AG04450 (cell line): ENCODE data around the gene UVRAG. TPM values are rescaled to one million over a fixed set of nuclear protein-coding genes. Genes with fewer than 3 reads are reported as not detected.
"Not testable (repeated sequence)": the region's sequence is repeated elsewhere in the genome, so short reads cannot be mapped to it uniquely, and the experiment has no call there.

Source experiments
- CTCF ChIA-PET: fragments of 300-600, 350-600 bp; formaldehyde crosslinking; extraction: SDS; loops from one replicate; lab custom pipeline; 2022; ENCODE audit warnings: antibody characterized with exemption, inconsistent platforms; lab: Charles Lee
- POLR2A ChIA-PET: fragments of 350-600 bp; formaldehyde crosslinking; extraction: SDS; loops from one replicate; lab custom pipeline; 2021; ENCODE audit warnings: antibody characterized with exemption, inconsistent platforms; lab: Yijun Ruan, JAX
- DNase-seq: peaks from one replicate; pipeline ENCODE4 v3.0.0-alpha.2; 2011; ENCODE audit warnings: low read depth, low spot score
- H3K27ac ChIP-seq: one replicate; pipeline ENCODE4 v1.5.1; 2012; ENCODE audit warnings: low read depth, low read length, control low read depth
- H3K27me3 ChIP-seq: one replicate; pipeline ENCODE4 v1.6.0; 2012; ENCODE audit warnings: low read length; ENCODE audit not compliant: control insufficient read depth, insufficient read depth
- H3K4me3 ChIP-seq: 2 replicates; pipeline ENCODE4 v1.5.1; 2011; ENCODE audit warnings: mild to moderate bottlenecking, low read depth, low read length, control low read depth
- H3K9me3 ChIP-seq: 2 replicates; pipeline ENCODE4 v1.5.1; 2012; ENCODE audit warnings: low read length; ENCODE audit not compliant: control insufficient read depth, insufficient read depth
- CTCF ChIP-seq: IDR thresholded peaks from 2 replicates; pipeline ENCODE4 v1.5.1; 2011; ENCODE audit warnings: low read depth, low read length, control low read depth, inconsistent platforms
- polyA plus RNA-seq: library from polyadenylated mRNA; depleted of rRNA; stranded (reverse); fragments of >200 nt; gene quantifications from 2 replicates; pipeline ENCODE4 v1.2.3, GENCODE V29; 2011

Gene UVRAG
- polyA plus RNA-seq, 1 experiment, result 11.6 TPM

GRCh38 chr11:75878933-75879332, 63.9 kb downstream of the UVRAG start:
- POLR2A ChIA-PET, result no interaction called here
- DNase-seq, result no peak
- Histone ChIP-seq H3K27me3 (no peaks in the 10 kb centered on the region), H3K27ac (no peak overlapping the region), H3K4me3 (no peak overlapping the region), H3K9me3 (no peaks in the 10 kb centered on the region; the same call in 1 of the 2 replicates)
- CTCF ChIA-PET, result interaction anchor here (0.6 kb wide), 1 partner anchor 12 kb away, joined by 3 read pairs; no protein-coding TSS in a partner anchor
- no peak for TF ChIP-seq CTCF

GRCh38 chr11:75879737-75880136, 64.7 kb downstream of the UVRAG start:
- Histone ChIP-seq H3K27ac (no peak overlapping the region), H3K4me3 (no peak overlapping the region), H3K27me3 (no peaks in the 10 kb centered on the region), H3K9me3 (no peaks in the 10 kb centered on the region; the same call in 1 of the 2 replicates)
- ChIA-PET CTCF (interaction anchor here (2.0 kb wide), 2 partner anchors 12 to 272 kb away, joined by 7 to 13 read pairs; no protein-coding TSS in a partner anchor), POLR2A (no interaction called here)
- DNase-seq, result no peak
- no peak for TF ChIP-seq CTCF

- not testable (repeated sequence) for H3K27ac ChIP-seq, H3K27me3 ChIP-seq, H3K4me3 ChIP-seq, H3K9me3 ChIP-seq, DNase-seq
- ChIA-PET CTCF (interaction anchor here (0.6 to 2.0 kb wide), 9 partner anchors 9 to 328 kb away, joined by 3 to 13 read pairs (median 4); no protein-coding TSS in a partner anchor), POLR2A (interaction anchor here (0.5 kb wide), 1 partner anchor 14 kb away, joined by 4 read pairs; no protein-coding TSS in a partner anchor)
These were observed 65.3 kb downstream of the UVRAG start for GRCh38 chr11:75880343-75880742.

- Histone ChIP-seq H3K4me3 (no peak overlapping the region), H3K27me3 (no peaks in the 10 kb centered on the region), H3K9me3 (no peaks in the 10 kb centered on the region), H3K27ac (no peak overlapping the region)
- no peak for DNase-seq
- POLR2A ChIA-PET, result no interaction called here
- CTCF ChIA-PET, result interaction anchor here (1.1 to 1.6 kb wide), 4 partner anchors 12 to 268 kb away, joined by 4 to 10 read pairs (median 5); no protein-coding TSS in a partner anchor
- TF ChIP-seq CTCF, result no peak
These were observed 69.3 kb downstream of the UVRAG start for GRCh38 chr11:75884321-75884720.

- CTCF ChIA-PET, result interaction anchor here (1.8 kb wide), 1 partner anchor 20 kb away, joined by 4 read pairs; no protein-coding TSS in a partner anchor
These were observed 73.4 kb downstream of the UVRAG start for GRCh38 chr11:75888416-75888815.

More at GRCh38 chr11:75888416-75888815, 73.4 kb downstream of the UVRAG start:
- no peak for DNase-seq
- TF ChIP-seq CTCF, result no peak
- H3K27me3 ChIP-seq, result no peaks in the 10 kb centered on the region
- no peak overlapping the region for H3K27ac ChIP-seq
- no peak overlapping the region for H3K4me3 ChIP-seq
- POLR2A ChIA-PET, result no interaction called here
- no peaks in the 10 kb centered on the region for H3K9me3 ChIP-seq
